ENCODE data around the gene RAB29.

The RAB29 gene

DNA sequence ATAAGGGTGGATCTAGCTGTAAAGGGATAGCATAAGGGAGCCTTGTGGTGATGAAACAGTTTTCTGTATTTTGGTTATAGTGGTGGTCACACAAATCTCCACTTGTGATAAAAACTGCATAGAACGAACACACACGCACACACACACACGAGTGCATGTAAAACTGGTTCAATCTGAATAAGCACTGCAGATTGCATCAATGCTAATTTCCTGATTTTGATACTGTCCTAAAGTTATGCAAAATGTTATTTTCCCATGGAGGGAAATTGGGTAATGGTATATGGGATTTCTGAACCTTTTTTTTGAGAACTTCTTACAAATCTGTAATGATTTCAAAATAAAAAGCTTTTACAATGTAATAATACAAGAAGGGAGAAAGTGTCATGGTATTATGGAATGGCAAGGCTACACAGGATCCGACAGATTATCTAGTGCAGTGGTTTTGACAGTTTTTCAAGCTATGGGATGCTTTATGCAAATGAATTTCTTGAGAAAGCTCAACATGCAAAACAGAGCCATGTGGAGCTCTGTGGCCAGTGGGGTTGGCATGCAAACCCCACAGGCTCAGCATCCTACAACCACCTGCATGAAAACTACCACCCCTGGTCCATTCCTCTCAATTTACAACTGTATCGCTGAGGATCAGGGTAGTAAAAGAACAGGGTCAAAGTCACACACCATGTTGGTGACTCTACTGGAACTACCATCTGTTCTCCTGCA lies 18.9 kb upstream of the RAB29 start:
- DNase-seq (ENCODE audit: low read depth, low spot score) = no peak

DNA sequence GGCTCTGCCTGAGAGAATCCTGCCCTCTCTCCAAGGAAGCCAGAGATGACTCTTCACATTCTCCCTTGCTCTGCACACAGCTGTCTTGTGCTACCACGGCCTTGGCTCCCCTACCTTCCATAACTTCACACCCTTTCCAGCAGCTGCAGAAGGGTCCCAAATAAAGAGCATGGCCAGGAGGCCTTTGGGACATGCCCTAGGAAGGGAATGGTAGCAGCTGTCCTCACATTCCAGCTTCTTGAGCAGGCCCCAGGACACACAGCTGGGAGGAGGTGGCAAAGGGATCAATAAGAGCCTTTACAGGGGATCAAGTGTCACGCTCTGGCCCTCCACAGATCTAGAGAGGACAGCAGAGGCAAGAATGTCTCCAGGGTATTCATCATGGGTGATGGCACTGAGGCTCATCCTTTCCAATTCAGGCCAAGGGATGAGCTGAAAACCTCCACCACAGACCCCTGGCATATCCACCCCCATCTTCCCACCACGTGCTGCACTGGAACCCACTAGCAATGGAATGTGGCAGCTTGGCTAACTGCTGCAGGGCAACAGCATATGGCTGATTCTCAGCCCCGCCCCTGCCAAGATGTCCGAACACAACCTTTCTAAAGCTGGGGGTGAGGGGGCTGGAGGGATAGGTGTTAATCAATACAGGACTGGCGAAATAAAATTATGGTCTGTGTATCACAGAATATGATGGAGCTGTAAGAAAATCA lies 17.8 kb upstream of the RAB29 start:
- no peak for DNase-seq (ENCODE audit: low read depth, low spot score)

DNA sequence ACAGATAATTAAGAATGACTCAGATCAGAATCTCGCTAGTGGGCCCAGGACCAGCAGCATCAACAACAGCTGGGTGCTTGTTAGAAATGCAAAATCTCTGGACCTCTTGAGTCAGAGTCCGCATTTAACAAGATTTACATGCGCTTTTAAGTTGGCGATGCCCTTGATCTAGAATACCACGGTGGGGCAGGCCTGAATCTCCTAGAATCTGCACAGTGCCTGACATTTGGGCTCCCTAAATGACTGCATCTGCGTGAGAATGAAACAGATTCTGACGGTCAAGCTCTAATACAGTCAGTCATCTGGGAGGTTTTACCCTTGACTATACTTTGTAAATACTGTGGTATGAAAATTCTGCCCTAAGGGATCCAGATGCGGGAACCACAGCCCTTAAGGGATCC lies 17.2 kb upstream of the RAB29 start:
- no peak for DNase-seq (ENCODE audit: low read depth, low spot score)

DNA sequence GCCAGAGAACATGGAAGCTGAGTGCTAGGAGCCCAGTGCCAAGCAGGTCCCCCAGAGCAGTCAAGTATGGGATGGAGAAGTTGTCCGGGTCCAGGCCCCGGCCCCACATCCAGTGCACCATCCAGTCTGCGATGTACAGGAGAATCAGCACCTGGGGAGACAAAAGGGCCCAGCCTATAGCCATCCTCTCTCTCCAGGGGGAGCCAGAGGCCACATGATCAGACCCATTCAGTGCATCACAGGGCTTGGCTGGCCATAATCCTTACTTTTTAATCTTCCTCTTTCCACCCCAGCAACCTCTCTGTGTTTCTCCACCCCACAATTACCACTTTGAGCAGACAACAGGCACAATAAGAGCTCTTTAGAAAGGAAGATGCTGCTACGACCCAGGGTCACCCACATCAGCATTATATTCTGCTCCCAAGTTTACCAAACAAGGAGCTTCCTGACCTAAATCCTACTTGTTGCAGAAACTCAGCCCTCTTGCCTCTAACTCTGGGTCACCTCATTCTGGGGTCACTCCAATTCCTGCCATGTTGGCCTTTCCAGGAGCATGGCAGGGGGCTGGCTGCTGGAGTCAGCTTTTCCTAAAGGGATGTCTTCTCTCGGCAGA lies 16.4 kb upstream of the RAB29 start:
- no peak for DNase-seq (ENCODE audit: low read depth, low spot score)

DNA sequence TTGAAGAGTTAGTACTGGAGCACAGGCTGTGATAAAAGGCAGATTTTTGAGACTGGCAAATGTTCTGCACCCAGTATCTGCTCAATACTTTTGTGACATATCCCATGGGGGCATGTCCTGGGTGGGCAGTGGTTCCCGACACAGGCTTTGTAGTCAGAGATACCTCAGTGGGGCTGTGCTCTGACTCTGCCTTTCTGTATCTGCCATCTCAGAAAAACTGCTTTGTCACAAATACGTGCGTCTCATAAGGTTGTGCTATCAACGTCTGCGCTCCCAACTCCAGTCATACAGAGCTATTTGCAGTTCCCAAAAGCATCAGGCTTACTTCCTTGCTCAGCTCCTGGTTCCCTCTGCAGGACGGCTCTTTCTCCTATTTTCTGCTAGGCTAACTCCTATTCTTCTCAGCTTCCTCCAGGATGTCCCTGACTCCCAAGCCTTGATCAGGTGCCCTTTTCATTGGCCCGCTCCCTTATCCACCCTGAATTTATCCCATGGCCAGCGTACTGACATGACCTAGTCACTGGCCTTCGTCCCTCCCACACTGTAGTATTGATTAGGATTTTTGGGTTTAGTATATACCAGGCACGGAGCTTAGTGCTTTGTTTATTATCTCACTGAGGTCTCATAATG lies 12.1 kb upstream of the RAB29 start:
- no peak for DNase-seq (ENCODE audit: low read depth, low spot score)

DNA sequence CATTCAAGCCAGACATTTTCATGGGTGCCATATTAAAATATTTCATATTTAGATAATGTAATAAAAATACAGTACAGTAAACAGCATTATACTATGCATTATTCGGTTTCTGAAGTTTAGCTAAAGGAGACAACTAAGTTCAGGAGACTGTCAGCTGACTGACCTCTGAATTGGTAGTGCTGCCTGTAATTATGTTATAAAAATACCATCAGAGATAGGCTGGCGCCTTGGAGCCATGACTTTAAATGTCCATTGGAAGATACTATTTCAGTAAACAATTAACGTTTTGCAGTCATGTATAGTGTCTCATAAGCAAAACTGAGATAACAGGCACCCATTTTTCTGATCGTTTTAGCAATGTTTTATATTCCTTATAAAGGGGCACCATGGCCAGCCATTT lies 11.3 kb upstream of the RAB29 start:
- DNase-seq (ENCODE audit: low read depth, low spot score) = no peak

DNA sequence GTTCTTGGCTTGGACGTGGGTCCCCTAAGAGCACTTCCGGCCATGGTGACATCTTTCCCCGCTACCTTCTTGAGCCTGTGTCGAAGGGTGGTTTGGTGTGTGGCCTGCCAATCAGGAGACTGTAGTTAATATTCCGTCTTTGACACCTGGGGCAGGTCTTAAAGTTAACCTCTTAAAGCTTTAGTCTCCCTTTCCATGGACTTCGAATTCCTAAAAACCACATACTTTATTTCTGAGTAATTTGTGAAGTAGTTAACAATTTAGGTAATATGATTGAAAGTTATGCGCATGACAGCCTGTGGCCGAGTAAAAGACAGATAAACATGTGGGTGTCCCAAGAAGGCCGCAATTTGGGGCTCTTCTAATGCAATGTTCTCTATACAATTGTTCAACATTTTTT lies 10.2 kb upstream of the RAB29 start:
- no peak for DNase-seq (ENCODE audit: low read depth, low spot score)

DNA sequence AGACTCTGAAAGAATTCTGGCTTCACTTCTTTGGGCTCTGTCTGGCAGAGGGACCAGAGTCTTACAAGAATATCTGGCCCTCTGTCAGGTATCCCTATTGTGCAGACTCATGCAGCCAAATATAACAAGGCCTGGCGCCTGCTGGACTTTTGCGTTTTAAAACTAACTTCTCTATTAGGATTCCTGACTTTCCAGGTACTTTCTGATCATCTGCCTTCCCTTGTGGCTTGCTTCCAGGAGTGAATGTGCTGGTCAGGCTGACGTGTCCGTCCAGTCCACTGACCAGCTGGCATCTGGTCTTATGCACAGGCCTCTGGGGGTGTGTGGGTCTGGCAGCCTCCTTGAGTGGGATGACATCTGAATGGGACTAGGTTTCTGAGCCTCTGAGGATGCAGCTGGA lies 8.6 kb upstream of the RAB29 start:
- no peak for DNase-seq (ENCODE audit: low read depth, low spot score)

DNA sequence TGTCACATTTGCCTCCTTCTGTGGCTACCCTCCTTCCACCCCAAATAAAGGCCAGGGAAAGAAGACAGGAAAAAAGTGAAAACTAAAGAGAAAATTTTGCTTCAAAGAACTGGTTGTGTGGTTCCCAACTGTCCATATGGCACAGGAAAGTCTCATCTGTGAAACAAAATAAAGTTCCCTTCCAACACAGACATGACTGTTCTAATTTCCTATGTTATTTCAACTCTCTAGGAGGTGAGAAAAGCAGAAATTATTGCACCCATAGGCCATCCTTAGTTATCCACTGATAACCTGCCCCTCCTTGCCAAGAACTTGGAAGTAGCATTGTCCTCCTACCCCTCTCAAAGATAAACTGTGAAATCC lies 8.1 kb upstream of the RAB29 start:
- DNase-seq (ENCODE audit: low read depth, low spot score) = no peak

DNA sequence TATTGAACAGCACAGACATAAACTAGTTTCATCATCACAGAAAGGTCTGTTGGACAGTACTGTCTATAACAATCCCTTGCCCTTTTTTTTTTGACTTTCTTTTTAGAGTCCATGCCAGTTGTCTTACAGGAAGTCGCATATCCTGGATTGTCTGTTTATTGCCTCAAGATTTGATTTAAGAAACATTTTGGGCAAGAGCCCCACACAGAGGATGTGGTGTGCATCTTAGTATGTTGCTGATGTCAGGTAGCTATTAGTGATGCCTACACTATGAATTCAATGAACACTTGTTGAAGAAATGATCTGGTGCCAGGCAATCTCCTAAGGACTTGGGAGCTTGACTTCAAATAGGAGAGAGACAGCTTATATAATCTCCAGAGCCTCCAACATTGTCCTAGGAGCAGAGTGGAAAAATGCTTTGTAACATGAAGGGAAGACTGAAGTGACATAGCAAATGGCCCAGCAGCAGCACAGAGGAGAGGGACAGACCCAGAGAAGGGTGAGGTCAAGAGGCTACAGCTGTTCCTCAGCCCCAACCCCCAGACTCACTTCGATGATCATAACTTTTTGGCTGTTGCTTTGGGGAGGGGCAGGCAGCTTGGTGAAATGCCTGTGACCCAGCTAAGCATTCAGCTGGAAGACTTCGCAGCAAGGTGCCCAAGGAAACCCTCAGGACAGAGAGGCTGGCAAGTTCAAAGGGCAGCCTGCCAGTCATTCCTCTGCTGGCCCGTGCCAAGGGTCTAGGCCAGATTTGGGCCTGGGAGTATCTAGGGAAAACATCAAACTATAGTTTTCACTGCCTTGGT lies 7.5 kb upstream of the RAB29 start:
- no peak for DNase-seq (ENCODE audit: low read depth, low spot score)

DNA sequence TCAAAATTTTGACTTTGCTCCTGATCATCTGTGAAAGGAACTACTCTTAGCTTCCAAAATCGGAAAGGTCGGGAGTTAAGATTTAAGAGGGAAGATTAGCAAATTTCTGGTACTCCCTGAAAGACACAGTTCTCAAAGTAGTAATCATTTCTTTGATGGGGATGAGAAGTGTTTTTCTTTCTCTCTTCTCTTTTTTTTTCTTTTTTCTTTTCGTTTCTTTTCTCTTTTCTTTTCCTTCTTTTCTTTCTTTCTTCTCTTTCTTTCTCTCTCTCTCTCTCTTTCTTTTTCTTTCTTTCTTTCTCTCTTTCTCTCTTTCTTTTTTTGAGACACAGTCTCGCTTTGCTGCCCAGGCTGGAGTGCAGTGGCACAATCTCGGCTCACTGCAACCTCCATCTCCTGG lies 5.1 kb upstream of the RAB29 start:
- DNase-seq (ENCODE audit: low read depth, low spot score) = no peak

DNA sequence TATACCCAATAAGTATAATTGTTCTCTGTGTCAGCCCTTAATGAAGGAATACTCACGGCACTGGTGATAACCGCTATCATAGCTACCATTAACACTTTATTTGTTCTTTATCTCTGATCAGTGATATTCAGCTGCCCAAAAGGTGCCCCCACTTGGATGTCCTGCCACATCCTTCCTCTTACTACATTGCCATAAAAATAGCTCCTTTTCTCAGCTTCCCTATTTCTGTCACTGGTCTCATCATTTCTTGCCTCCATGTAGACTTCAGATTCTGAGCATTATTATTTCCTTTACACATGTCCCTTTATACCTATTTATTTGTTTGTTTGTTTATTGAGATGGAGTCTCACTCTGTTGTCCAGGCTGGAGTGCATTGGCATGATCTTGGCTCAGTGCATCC lies 2.7 kb upstream of the RAB29 start:
- no peak for DNase-seq (ENCODE audit: low read depth, low spot score)

DNA sequence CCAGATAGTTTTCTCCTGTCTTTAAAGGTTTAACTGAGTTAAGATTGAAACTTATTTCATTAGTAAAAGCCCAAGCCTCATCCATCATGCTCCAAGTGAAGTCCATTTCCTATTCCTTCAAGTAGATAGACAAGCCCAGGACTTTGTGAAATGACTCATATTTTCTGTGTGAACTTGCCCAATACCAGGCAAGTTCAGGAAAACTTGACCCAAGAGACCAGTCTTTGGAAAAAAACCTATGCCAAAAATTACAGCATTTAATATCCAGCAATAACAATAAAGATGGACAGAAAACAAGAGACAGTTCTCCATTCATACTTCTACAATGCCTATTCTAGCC lies 405 bp upstream of the RAB29 start:
- no peak for DNase-seq (ENCODE audit: low read depth, low spot score)

DNA sequence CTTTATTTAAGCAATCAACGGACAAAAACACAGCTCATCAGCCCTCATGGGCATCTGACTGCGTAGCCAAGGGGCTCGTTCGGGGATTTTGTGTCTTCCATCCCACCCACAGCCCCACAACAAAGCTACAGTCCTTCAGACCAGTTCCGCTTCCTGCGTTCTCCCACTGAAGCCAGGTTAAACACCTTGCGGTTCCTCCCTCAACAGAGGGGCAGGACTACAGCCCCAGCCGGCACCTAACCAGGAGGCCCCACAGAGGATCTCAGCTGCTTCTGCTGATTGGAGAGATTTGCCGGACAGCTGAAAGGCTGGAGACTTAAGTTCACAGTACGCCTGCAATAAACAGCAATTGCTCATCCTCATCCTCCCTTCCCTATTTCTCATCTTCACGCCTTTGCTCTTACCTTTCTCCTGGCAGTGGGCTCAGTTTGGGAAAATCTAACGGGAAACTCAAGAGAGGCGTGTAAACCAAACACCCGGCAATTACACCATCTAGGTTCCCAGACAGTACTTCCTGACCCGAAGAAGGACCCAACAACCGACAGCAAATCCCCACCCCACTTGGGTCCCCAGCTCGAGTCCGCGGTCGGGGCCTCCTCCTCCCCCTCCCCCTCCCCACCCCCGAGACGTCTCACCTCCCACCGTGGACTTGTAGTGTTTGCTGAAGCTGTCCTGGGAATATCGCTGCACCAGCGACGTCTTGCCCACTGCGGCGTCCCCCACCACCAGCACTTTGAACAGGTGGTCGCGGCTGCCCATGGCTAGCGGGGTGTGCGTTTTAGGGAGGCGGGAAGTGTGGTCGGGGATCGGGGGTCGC lies 876 bp downstream of the RAB29 start:
- no peak for DNase-seq (ENCODE audit: low read depth, low spot score)

DNA sequence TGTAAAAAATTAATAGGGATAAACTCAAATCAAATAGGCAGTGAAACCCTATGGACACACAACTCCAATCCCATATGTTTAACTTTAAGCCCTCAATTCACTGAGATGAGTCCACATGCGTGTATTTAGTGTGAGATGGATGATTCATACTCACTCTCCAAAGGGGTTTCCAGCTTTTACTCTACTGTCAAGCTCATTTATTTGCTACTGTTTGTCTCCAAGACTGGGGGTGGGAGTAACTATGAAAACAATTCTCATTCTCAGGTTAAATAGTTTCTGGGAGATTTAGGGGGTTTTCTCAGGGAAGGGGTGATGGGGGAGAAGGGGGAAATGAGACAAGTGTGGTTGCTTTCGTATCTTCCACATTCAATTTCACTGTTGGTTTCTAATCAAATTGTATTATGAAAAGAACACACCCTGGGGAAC lies 2.7 kb downstream of the RAB29 start:
- no peak for DNase-seq (ENCODE audit: low read depth, low spot score)

DNA sequence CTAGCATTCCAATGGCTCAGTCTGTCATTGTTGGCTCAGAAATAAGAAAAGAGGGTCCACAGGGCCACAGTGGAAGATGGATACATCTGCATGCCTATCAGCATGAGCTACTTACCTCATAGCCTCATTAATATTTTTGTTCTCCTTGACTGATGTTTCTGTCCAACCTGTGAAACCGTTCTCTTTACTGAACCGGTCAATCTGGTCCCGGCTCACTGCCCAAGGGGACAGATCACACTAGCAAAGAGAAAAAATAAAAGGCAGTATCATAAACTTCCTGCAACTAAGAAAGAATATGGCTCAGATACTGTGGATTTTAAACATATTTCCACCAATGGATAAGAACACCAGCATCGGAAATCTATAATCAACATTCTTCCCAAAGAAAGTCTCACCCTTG lies 4.7 kb downstream of the RAB29 start:
- DNase-seq (ENCODE audit: low read depth, low spot score) = no peak

DNA sequence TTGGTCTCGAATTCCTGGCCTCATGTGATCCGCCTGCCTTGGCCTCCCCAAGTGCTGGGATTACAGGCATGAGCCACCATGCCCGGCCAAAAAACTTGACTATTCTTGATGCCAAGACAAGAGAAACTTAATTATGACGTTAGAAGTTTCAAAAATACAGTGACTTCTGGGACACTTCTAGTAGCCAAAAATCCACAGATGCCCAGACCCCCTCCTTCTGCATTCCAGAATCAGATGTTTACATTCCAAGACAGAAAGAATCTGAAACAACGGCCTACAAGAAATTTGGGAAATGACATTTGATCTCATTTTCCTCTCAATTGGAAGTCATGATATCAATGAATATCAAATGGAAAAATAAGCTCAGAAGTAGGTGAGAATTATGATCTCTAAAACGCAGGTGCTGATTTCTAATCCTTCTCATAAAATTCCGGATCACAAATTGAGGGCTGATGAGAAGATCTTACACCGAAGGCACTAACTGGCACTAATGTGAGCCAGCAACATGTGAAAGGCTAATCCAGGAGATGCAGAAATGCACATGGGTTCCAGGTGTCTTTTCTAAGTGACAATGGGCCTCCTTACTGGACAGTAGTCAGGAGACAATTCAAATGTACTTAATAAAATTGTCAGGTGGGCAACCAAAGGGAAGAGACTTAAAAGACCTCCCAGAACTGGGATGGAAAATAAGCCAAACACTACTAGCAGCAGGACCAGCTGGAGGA lies 5.5 kb downstream of the RAB29 start:
- no peak for DNase-seq (ENCODE audit: low read depth, low spot score)

DNA sequence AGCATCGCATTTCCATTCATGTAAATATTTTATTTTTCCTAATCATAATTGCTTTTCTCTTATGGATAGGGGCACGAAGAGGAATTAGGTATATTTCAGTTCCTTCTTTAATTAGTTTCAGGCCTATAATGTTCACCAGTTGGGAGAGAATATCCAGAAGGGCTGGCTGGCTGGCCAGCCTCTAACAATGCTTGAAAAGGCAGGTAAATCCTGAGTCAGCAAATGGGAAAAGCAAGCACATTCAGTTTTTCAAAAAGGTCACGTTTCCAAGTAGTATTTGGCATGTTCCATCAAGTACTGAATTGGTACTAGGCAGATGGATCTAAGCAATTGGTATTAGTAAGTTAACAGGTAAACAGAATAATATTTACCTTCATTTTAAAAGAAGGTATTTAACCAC lies 8.0 kb downstream of the RAB29 start:
- DNase-seq (ENCODE audit: low read depth, low spot score) = no peak

DNA sequence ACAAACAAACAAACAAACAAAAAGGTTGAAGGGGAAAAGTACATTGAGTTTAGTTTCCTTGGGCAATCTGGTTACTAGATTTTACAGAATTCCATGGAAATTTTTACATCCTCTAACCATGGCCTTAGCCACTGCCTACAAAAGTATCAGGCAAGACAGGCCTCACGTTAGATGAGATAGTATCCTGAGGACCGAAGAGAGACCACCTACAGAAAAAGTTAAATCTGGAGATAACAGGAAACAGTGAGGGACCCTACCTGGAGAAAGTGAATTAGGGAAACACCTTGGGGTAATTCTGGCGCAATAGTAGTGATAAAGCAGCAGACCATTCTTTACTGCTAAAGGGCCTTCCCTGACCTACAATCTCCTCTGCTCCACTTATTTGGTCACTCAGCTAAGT lies 8.7 kb downstream of the RAB29 start:
- DNase-seq (ENCODE audit: low read depth, low spot score) = no peak

DNA sequence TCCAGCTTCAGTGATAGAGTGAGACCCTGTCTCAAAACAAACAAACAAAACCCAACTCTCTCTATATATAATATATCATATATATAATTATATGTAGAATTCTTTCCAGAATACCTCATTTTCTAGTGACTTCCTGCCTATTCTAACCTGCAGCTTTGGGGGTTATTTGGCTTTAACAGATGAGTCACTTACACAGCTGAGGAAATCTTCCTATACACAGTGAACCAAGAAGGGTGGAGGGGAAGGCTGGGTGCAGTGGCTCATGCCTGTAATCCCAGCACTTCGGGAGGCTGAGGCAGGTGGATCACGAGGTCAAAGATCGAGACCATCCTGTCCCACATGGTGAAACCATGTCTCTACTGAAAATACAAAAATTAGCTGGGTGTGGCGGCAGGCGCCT lies 9.2 kb downstream of the RAB29 start:
- no peak for DNase-seq (ENCODE audit: low read depth, low spot score)

DNA sequence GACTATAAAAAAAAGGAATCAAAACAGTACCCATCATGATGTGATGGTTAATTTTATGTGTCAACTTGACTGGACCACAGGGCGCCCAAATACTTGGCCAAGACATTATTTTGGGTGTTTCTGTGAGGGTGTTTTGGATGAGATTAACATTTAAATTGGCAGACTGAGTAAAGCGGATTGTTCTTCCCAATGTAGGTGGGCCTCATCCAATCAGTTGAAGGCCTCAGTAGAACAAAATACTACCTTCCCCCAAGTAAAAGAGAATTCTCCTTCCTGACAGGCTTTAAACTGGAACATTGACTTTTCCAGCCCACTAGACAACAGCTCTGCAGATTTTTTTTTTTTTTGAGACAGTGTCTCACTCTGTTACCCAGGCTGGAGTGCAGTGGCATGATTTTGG lies 10.7 kb downstream of the RAB29 start:
- no peak for DNase-seq (ENCODE audit: low read depth, low spot score)

Measured in activated naive CD8-positive, alpha-beta T cell treated with anti-CD3 and anti-CD28 coated beads, Interleukin-2, amount 50 U/mL, for 16 hours (primary cell).